ENCODE measurements around the gene CD96.

Gene CD96

GRCh38 chr3:111593666-111594065, 51.7 kb downstream of the CD96 start:
- H3K4me3 Mint-ChIP-seq = peak overlapping the region; percentile 67
- no peak for DNase-seq (ENCODE audit: low spot score in 2 of 2)
- no peaks in the 10 kb centered on the region for H3K9me3 Mint-ChIP-seq
- no peaks in the 10 kb centered on the region for H3K36me3 Mint-ChIP-seq
- H3K27me3 Mint-ChIP-seq = peaks cover 5% of the 10 kb centered on the region
- H3K4me1 Mint-ChIP-seq = peaks cover 24% of the 10 kb centered on the region
- peak overlapping the region; percentile 86 for H3K27ac Mint-ChIP-seq
- no peak for ATAC-seq (ENCODE audit: low read depth)

- ATAC-seq (ENCODE audit: low read depth) = no peak
- H3K27ac Mint-ChIP-seq = peak overlapping the region; percentile 86
- no peaks in the 10 kb centered on the region for H3K36me3 Mint-ChIP-seq
- peaks cover 5% of the 10 kb centered on the region for H3K27me3 Mint-ChIP-seq
- peaks cover 24% of the 10 kb centered on the region for H3K4me1 Mint-ChIP-seq
- H3K9me3 Mint-ChIP-seq = no peaks in the 10 kb centered on the region
- DNase-seq (ENCODE audit: low spot score in 2 of 2) = no peak
- H3K4me3 Mint-ChIP-seq = peak overlapping the region; percentile 67
These were observed 52.2 kb downstream of the CD96 start for GRCh38 chr3:111594205-111594604.

DNA sequence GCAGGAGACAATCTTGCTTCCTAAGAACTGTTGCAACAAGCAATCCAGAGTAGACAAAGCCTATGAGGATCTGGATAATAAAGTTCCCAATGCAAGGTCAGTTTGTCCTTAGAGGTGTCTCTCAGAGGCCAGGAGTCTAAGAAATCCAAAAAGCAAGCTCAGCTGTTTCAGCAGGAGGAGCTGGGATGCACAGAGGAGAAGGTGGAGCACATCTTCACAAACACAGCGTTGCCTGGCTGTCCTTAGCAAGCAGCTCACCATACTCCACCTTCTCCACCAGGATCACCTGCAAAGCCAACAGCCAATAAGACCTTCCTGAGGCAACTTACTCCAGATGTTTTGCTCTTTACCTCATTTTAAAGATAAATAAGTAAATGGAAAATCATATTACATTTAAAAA, 52.8 kb downstream of the CD96 start:
- Mint-ChIP-seq H3K27ac (no peak overlapping the region), H3K4me3 (peak overlapping the region; percentile 52), H3K36me3 (no peaks in the 10 kb centered on the region), H3K9me3 (no peaks in the 10 kb centered on the region), H3K27me3 (peaks cover 5% of the 10 kb centered on the region), H3K4me1 (peaks cover 24% of the 10 kb centered on the region)
- ATAC-seq (ENCODE audit: low read depth) = no peak
- DNase-seq (ENCODE audit: low spot score in 2 of 2) = no peak

DNA sequence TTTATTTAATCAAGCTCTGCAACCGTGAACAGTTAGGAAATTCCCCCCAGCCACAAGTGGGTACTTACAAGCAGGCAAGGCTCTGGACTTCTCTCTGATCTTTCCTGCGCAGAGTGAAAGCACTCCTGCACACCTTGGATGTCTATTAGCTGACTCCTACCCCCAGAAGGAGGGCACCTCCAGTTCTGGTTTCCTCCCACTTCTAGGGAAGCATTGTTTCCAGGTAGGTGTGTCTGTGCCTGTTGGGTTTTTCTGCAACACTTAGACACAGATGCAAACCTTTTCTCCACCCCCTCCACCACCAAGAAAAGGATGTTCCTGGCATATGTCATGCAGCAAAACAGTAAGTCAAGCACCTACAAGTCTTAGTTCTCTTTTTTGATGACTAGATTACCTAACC, 53.2 kb downstream of the CD96 start, which contains the start of gene ZBED2:
TSS of gene ZBED2 (minus strand) at position 115 of the 400 bp plus-strand sequence. CDS start 1,145 bp downstream, outside the sequence.
- Mint-ChIP-seq H3K27me3 (peaks cover 5% of the 10 kb centered on the region), H3K4me3 (peak within 1 kb of the TSS; percentile 67), H3K4me1 (peaks cover 24% of the 10 kb centered on the region), H3K36me3 (no peaks in the 10 kb centered on the region), H3K9me3 (no peaks in the 10 kb centered on the region), H3K27ac (peak within 1 kb of the TSS; percentile 86)
- DNase-seq (ENCODE audit: low spot score in 2 of 2) (no peak), ATAC-seq (ENCODE audit: low read depth) (peak; percentile 71)

- no peak overlapping the region for H3K27ac Mint-ChIP-seq
- ATAC-seq (ENCODE audit: low read depth) (no peak), DNase-seq (ENCODE audit: low spot score in 2 of 2) (no peak)
- H3K4me3 Mint-ChIP-seq = no peak overlapping the region
- no peaks in the 10 kb centered on the region for H3K36me3 Mint-ChIP-seq
- peaks cover 5% of the 10 kb centered on the region for H3K27me3 Mint-ChIP-seq
- peaks cover 24% of the 10 kb centered on the region for H3K4me1 Mint-ChIP-seq
- H3K9me3 Mint-ChIP-seq = no peaks in the 10 kb centered on the region
These were observed 54.3 kb downstream of the CD96 start for GRCh38 chr3:111596328-111596727.

DNA sequence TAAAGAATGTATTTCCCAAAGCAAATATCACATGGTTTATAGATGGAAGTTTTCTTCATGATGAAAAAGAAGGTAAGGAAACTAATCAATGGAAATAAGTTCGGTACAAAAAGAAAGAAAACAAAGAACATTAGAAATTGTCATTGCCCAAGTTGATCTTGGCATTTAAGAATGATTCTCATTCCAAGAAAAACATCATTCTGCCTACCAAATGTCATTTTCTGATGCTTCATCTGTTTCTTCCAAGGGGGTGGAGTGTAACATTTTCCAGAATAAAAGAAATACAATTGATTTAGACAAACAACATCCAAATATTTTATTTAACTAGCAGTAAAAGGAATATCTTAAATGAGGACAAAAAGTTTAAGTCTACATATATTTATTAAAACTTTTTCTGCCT, 56.1 kb downstream of the CD96 start:
- peaks cover 24% of the 10 kb centered on the region for H3K4me1 Mint-ChIP-seq
- H3K27ac Mint-ChIP-seq = no peak overlapping the region
- DNase-seq (ENCODE audit: low spot score in 2 of 2) (no peak), ATAC-seq (ENCODE audit: low read depth) (no peak)
- H3K9me3 Mint-ChIP-seq = no peaks in the 10 kb centered on the region
- H3K27me3 Mint-ChIP-seq = peaks cover 5% of the 10 kb centered on the region
- no peaks in the 10 kb centered on the region for H3K36me3 Mint-ChIP-seq
- no peak overlapping the region for H3K4me3 Mint-ChIP-seq

DNA sequence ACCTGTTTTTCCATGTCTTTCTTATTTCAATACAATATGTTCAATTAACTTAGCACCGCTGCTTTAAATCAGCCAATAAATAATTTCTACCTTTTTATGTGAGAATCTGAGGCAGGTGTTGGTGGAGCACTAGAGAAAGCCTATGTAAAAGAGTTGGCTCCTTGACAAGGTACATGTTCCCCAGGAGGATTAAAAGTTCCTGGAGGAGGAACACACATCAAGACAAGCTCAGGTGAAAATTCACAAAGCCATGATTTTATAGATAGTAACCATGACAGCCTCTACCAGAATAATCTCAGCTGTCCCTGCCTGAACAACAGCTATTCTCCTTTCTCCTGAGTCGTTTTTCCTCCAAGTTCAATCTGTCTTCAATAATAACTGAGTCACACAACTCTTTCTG, 56.6 kb downstream of the CD96 start:
- H3K4me3 Mint-ChIP-seq = no peak overlapping the region
- H3K27me3 Mint-ChIP-seq = peaks cover 4% of the 10 kb centered on the region
- H3K27ac Mint-ChIP-seq = no peak overlapping the region
- H3K36me3 Mint-ChIP-seq = no peaks in the 10 kb centered on the region
- H3K9me3 Mint-ChIP-seq = no peaks in the 10 kb centered on the region
- peaks cover 27% of the 10 kb centered on the region for H3K4me1 Mint-ChIP-seq
- no peak for DNase-seq (ENCODE audit: low spot score in 2 of 2)
- ATAC-seq (ENCODE audit: low read depth) = no peak

GRCh38 chr3:111601810-111602209, 59.8 kb downstream of the CD96 start:
- Mint-ChIP-seq H3K36me3 (no peaks in the 10 kb centered on the region), H3K27me3 (no peaks in the 10 kb centered on the region), H3K27ac (no peak overlapping the region), H3K9me3 (no peaks in the 10 kb centered on the region), H3K4me1 (peaks cover 9% of the 10 kb centered on the region), H3K4me3 (no peak overlapping the region)
- no peak for DNase-seq (ENCODE audit: low spot score in 2 of 2)
- ATAC-seq (ENCODE audit: low read depth) = no peak

DNA sequence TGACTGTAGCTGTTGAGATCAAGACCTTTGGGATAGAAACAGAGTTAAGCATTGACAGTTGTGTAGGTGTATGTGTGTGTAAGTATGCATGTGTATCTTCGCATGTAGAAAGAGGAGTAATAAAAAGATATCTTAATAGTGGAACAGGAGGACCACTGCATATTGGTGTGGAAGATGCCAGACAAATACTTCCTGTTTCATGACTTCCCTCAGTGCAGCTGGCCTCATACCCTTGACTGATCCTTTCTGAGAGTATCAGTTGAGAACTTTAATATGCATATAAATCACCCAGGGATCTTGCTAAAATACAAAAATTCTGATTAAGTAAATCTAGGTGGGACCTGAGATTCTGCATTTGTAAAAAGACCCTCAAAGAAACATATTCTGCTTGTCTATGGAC, 61.7 kb downstream of the CD96 start:
- Mint-ChIP-seq H3K36me3 (no peaks in the 10 kb centered on the region), H3K27ac (no peak overlapping the region), H3K4me1 (peaks cover 11% of the 10 kb centered on the region), H3K27me3 (peaks cover 1% of the 10 kb centered on the region), H3K9me3 (no peaks in the 10 kb centered on the region), H3K4me3 (no peak overlapping the region)
- no peak for DNase-seq (ENCODE audit: low spot score in 2 of 2)
- peak; percentile 83 for ATAC-seq (ENCODE audit: low read depth)

DNA sequence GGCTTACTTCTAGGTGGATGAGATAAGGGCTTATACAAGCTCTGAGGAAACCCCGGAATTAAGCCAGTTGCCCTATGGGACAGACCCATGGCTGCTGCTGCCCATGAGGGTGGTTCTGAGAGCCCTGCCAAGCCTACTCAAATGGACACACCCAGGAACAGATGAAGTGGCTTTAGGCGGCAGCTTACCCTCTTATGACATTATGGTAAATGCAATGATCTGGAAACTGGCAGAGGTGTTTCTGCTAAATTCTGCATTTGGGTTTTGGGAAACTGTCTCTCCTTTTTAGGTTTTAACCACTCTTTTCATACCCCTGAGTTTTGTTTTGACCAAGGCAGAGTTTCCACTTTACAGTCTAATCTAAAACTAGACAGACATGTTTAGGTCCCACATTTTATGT, 62.1 kb downstream of the CD96 start:
- no peak overlapping the region for H3K27ac Mint-ChIP-seq
- no peaks in the 10 kb centered on the region for H3K36me3 Mint-ChIP-seq
- ATAC-seq (ENCODE audit: low read depth) (peak; percentile 10), DNase-seq (ENCODE audit: low spot score in 2 of 2) (no peak)
- H3K9me3 Mint-ChIP-seq = no peaks in the 10 kb centered on the region
- peaks cover 14% of the 10 kb centered on the region for H3K4me1 Mint-ChIP-seq
- no peak overlapping the region for H3K4me3 Mint-ChIP-seq
- H3K27me3 Mint-ChIP-seq = peaks cover 1% of the 10 kb centered on the region

- Mint-ChIP-seq H3K9me3 (no peaks in the 10 kb centered on the region), H3K4me3 (no peak overlapping the region), H3K4me1 (peaks cover 14% of the 10 kb centered on the region), H3K36me3 (no peaks in the 10 kb centered on the region), H3K27me3 (peaks cover 1% of the 10 kb centered on the region), H3K27ac (no peak overlapping the region)
- DNase-seq (ENCODE audit: low spot score in 2 of 2) (no peak), ATAC-seq (ENCODE audit: low read depth) (no peak)
These were observed 63.0 kb downstream of the CD96 start for GRCh38 chr3:111605018-111605417.

- Mint-ChIP-seq H3K36me3 (no peaks in the 10 kb centered on the region), H3K9me3 (no peaks in the 10 kb centered on the region), H3K27ac (no peak overlapping the region), H3K4me3 (no peak overlapping the region), H3K27me3 (peaks cover 1% of the 10 kb centered on the region), H3K4me1 (peaks cover 18% of the 10 kb centered on the region)
- no peak for DNase-seq (ENCODE audit: low spot score in 2 of 2)
- no peak for ATAC-seq (ENCODE audit: low read depth)
These were observed 63.5 kb downstream of the CD96 start for GRCh38 chr3:111605493-111605892.

GRCh38 chr3:111607240-111607920, 65.4 kb downstream of the CD96 start:
- Mint-ChIP-seq H3K9me3 (no peaks in the 10 kb centered on the region), H3K4me3 (no peak overlapping the region), H3K36me3 (no peaks in the 10 kb centered on the region)

GRCh38 chr3:111608383-111608782, 66.4 kb downstream of the CD96 start:
- Mint-ChIP-seq H3K36me3 (no peaks in the 10 kb centered on the region), H3K27ac (no peak overlapping the region), H3K4me3 (no peak overlapping the region), H3K4me1 (peaks cover 19% of the 10 kb centered on the region), H3K9me3 (no peaks in the 10 kb centered on the region), H3K27me3 (peaks cover 1% of the 10 kb centered on the region)
- DNase-seq (ENCODE audit: low spot score in 2 of 2) (no peak), ATAC-seq (ENCODE audit: low read depth) (no peak)

More at GRCh38 chr3:111607240-111607920, 65.4 kb downstream of the CD96 start:
- DNase-seq (ENCODE audit: low spot score in 2 of 2) (no peak), ATAC-seq (ENCODE audit: low read depth) (no peak)
- Mint-ChIP-seq H3K4me1 (peaks cover 23% of the 10 kb centered on the region), H3K27me3 (peaks cover 1% of the 10 kb centered on the region), H3K27ac (no peak overlapping the region)

GRCh38 chr3:111609700-111610099, 67.7 kb downstream of the CD96 start:
- H3K4me3 Mint-ChIP-seq = no peak overlapping the region
- H3K9me3 Mint-ChIP-seq = no peaks in the 10 kb centered on the region
- ATAC-seq (ENCODE audit: low read depth) (no peak), DNase-seq (ENCODE audit: low spot score in 2 of 2) (no peak)
- H3K4me1 Mint-ChIP-seq = peaks cover 14% of the 10 kb centered on the region
- H3K27ac Mint-ChIP-seq = no peak overlapping the region
- H3K36me3 Mint-ChIP-seq = no peaks in the 10 kb centered on the region
- H3K27me3 Mint-ChIP-seq = peaks cover 1% of the 10 kb centered on the region

Measured in memory B cell (primary cell).